Measurements from ENCODE around the gene SCYL3.

DNA sequence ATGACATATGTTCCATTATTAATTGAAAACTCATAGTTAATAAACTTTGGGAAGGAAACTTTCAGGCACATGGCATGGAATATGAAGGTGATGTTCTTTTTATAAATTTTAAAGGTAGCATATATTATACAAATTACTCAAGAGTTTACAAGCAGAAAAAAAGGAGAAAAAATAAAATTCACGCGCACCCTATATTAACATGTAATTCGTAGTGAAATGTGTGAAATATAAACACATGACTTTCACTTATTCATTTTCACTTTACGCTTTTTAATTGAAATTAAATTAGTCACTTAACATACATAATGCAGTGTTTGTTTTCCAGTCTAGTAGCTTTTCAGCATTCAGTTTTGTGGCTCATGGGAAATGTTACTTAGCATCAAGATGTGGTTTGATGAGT, 27.4 kb upstream of the SCYL3 start:
- TF ChIP-seq, protein P1, sequence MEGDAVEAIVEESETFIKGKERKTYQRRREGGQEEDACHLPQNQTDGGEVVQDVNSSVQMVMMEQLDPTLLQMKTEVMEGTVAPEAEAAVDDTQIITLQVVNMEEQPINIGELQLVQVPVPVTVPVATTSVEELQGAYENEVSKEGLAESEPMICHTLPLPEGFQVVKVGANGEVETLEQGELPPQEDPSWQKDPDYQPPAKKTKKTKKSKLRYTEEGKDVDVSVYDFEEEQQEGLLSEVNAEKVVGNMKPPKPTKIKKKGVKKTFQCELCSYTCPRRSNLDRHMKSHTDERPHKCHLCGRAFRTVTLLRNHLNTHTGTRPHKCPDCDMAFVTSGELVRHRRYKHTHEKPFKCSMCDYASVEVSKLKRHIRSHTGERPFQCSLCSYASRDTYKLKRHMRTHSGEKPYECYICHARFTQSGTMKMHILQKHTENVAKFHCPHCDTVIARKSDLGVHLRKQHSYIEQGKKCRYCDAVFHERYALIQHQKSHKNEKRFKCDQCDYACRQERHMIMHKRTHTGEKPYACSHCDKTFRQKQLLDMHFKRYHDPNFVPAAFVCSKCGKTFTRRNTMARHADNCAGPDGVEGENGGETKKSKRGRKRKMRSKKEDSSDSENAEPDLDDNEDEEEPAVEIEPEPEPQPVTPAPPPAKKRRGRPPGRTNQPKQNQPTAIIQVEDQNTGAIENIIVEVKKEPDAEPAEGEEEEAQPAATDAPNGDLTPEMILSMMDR (IDR thresholded peaks at IDR 0.05), result no peak
- no peak for TF ChIP-seq POLR2A (IDR thresholded peaks at IDR 0.05)
- no peak for TF ChIP-seq EP300 (IDR thresholded peaks at IDR 0.05; ENCODE audit: low read depth)
- TF ChIP-seq POLR2AphosphoS5 (IDR thresholded peaks at IDR 0.05), result no peak
